ENCODE data around the gene ARL8A.

ARL8A gene

DNA sequence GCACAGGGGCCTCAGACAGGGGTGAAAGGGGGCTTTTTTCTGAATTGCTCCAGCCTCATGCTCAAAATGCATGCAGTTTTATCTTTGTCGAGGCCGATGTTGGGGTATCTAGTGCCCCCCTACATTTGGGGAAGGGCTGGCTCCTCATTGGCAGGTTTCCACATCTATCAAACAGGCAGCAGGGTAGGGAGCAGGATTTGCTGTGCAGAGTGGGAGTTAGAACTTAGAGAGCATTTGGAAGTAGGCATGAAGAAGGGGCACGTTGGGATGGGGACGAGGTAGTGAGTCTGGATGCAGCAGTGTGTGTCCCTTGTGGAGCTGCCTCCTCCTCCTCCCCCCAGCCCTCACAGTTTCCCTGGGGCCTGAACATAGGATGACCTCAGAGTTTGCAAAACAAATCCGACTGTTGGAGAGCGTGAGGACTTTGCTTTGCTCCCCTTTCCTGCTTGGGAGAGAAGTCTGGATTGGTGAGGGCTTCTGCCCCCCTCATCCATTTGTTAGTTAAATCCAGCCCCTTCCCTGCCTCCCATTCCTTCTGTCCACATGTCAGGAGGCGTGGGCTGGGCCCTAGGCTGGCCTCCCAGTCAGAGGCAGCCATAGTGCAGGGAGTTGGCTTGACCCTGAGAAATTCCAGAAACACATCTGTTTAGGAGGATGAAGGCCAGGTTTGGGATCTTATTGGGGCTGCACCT, 58.7 kb downstream of the ARL8A start:
- Histone ChIP-seq H3K36me3 (ENCODE audit: control insufficient read depth, insufficient read depth, low read length) (no peaks in the 10 kb centered on the region), H3K4me3 (replicated peaks; ENCODE audit: low read depth, low read length) (no peak overlapping the region), H3K27me3 (replicated peaks; ENCODE audit: control insufficient read depth, insufficient read depth, low read length) (no peaks in the 10 kb centered on the region)
- no peak for DNase-seq (ENCODE audit: extremely low read depth, insufficient read length)
- no peak for TF ChIP-seq CTCF (IDR thresholded peaks at IDR 0.05; ENCODE audit: insufficient read depth, low read length, poor library complexity, severe bottlenecking)

GRCh38 chr1:202084791-202085681, 59.5 kb downstream of the ARL8A start:
- no peak for TF ChIP-seq CTCF (IDR thresholded peaks at IDR 0.05; ENCODE audit: insufficient read depth, low read length, poor library complexity, severe bottlenecking)
- no peak for DNase-seq (ENCODE audit: extremely low read depth, insufficient read length)
- H3K4me3 ChIP-seq (replicated peaks; ENCODE audit: low read depth, low read length) = no peak overlapping the region
- no peaks in the 10 kb centered on the region for H3K36me3 ChIP-seq (ENCODE audit: control insufficient read depth, insufficient read depth, low read length)
- H3K27me3 ChIP-seq (replicated peaks; ENCODE audit: control insufficient read depth, insufficient read depth, low read length) = no peaks in the 10 kb centered on the region

Data from GM06990 (cell line).